GM18499 (cell line): ENCODE measurements around the gene CSNK1G1.
"Not testable (repeated sequence)": the region's sequence is repeated elsewhere in the genome, so short reads cannot be mapped to it uniquely, and the experiment has no call there.

Experiments
- ATAC-seq: cut with Tn5 transposase; IDR thresholded peaks from one replicate; pipeline ENCODE4 v1.9.1; 2021; ENCODE audit warnings: moderate number of reproducible peaks; ENCODE audit not compliant: insufficient read depth, unreplicated experiment

CSNK1G1 gene

DNA sequence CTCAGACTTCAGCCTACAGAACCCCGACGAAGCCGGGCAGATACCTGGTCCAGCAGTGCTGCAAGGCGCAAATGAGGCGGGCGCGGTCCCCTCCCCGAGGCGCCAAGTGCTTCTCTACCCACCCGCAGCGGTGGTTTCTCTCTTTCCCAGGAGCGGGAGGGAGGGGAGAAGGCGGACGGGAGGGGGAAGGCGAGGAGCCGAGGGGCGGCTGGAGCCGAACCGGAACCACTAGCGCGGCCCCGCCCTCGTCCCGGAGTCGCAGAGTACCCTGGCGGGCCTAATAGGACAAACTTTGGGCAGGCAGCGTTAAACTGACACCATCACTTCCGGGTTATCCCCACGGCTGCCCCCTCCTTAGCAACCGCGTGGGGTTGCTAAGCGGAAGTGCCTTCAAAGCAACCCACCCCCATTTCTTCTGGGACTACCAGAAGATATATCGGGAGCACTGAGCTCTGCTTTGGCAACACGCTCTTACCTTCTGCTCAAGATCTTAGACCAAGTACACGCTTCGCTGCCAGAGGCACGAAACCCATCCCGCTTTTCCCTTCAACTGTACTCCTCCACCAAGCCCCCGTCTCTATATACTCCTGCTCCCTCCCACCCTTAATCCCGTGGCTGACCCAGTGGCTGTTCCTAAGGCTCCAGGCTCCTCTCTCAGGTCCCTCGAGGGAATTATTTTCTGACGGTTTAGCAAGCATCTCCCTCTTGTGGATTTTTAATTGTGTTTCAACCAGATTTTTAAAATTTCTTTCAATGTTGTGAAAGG, at the start of gene CSNK1G1:
TSS of gene CSNK1G1 (minus strand) at position 230 of the 766 bp plus-strand sequence. CDS start 55,674 bp downstream, outside the sequence.
- no peak for ATAC-seq

DNA sequence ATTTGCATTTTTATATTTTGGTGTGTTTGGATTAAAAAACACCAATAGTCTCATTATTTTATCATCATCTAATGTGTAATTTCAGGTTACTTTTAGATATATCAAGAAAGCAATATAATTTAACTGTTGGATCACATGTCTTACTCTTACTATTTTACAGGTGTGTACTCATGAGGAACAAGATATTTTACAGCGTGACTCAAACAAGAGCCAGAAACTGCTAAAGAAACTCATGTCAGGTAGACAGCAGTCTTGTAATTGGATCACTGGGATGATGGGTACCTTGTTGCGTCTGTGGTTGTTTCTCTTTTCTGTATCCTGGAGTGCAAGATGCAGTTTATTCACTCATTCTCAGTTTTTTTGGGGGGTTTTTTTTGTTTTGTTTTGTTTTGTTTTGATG, 44.6 kb upstream of the CSNK1G1 start:
- no peak for ATAC-seq

DNA sequence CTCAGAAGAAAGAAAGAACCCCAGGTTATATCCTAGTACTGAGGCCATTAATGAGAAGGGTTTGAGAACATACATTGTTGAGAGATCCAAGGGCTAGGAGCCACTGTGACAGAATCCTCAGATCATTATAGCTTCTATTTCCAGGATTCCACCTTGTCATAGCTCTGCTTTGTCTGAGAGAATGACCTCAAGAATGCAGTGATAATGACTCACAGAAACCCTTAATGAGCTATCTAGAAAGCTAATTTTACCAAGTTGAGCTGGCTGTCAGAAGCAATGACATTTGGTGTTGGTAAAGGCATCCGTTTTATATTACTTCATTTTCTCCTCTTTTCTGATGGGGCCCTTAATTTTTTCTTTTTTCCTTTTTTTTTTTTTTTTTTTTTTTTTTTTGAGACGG, 42.6 kb upstream of the CSNK1G1 start:
- ATAC-seq: no peak

DNA sequence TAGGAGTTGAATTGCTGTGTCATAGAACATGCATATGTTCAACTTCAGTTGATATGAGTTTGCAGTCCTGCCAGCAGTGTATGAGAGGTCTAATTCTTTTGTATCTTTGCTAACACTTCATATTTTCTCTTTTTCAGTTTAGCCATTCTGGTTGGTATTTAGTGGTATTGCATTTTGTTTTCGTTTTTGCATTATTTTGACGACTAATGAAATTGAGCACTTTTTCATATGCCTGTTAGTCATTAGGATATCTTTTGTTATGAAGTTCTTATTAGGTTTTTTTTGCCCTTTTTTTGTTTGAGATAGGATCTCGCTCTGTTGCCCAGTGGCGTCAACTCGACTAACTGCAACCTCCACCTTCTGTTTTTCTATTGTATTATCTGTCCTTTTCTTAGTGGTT, 40.8 kb upstream of the CSNK1G1 start:
- no peak for ATAC-seq

DNA sequence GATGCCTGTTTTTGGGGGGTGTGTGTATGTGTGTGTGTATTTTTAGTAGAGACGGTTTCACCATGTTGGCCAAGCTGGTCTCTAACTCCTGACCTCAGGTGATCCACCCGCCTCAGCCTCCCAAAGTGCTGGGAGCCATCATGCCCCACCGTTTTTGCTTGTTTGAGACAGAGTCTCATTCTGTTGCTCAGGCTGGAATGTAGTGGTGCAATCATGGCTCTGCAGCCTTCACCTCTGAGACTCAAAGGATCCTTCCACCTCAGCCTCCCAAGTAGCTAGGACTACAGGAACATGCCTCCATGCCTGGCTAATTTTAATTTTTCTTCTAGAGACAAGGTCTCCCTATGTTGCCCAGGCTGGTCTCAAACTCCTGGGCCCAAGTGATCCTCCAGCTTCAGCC, 36.5 kb upstream of the CSNK1G1 start:
- ATAC-seq: not testable (repeated sequence)

DNA sequence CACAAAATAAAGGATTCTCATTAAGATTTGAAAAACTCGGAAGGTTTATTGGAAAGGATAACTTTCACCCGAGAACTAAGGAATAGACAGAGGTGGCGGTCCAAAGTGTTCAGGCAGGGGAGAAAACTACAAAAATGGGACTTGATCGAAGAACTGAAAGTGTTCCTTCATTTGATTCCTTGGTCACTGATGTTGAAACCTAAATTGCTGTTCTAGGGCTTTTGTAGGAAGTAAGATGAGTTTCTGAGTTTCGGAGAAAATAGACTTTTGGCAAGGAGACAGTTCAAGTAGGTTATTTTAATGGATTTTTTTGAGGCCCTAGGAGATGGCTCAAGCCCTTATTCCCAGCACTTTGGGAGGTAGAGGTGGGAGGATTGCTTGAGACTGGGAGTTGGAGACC, 33.1 kb upstream of the CSNK1G1 start:
- ATAC-seq: no peak

DNA sequence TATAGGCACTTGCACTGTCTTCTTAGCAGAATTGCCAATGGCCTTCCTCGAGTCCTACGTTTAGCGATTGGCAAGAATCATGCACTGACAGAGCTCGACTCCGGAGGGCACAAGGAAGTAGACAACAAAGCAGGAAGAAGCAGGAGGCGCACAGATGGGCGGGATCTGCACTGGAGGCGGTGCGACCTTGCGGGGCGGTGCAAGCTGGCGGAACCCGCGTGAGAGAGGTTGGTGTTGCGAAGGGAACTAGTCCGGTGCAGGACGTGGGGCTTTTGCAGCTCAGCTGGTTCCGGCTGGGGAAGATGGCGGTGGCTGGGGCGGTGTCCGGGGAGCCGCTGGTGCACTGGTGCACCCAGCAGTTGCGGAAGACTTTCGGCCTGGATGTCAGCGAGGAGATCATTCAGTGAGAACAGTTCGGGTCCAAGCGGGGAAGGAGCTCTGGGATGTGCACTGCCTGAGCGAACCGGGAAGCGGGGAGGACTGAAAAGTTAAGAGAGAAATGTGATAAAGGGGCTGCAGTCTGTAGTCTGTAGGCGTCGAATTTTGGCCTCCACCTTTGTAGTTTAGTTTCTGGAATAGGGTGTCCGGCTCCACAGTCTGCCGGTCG, 31.7 kb upstream of the CSNK1G1 start, which contains the start of gene TRIP4:
TSS of gene TRIP4 (plus strand) at position 275 of the 607 bp plus-strand sequence. CDS start at position 303, 28 bp downstream.
- peak; percentile 84 for ATAC-seq

DNA sequence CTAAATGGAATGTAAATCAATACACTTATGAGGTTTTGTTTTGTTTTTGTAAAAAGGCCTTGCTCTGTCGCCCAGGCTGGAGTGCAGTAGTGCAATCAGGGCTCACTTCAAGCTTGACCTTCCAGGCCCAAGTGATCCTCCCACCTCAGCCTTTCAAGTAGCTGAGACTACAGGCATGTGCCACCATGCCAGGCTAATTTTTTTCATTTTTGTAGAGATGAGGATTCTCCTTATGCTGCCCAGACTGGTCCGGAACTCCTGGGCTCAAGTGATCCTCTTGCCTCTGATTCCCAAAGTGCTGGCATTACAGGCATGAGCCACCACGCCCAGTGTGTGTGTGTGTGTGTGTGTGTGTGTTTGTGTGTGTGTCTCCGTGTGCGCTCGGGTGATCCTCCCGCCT, 30.3 kb upstream of the CSNK1G1 start:
- no peak for ATAC-seq

DNA sequence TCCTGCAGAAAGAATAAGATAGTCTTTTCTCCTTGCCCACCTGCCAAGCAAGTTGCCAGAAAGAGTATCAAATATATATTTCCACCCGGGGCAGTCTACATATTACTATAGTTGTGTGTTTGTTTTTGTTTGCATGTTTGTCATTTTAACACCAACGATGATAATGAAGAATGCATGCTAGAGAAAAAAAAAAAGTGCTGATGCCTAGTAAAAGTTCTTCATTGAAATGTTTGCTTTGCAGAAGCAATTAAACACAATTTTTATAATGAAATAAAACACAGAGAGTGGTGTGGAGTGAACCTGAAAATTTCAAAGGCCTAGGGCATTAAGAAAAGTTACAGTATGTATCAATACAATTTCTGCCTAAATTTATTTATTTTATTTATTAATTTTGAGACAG, 27.8 kb upstream of the CSNK1G1 start:
- no peak for ATAC-seq

DNA sequence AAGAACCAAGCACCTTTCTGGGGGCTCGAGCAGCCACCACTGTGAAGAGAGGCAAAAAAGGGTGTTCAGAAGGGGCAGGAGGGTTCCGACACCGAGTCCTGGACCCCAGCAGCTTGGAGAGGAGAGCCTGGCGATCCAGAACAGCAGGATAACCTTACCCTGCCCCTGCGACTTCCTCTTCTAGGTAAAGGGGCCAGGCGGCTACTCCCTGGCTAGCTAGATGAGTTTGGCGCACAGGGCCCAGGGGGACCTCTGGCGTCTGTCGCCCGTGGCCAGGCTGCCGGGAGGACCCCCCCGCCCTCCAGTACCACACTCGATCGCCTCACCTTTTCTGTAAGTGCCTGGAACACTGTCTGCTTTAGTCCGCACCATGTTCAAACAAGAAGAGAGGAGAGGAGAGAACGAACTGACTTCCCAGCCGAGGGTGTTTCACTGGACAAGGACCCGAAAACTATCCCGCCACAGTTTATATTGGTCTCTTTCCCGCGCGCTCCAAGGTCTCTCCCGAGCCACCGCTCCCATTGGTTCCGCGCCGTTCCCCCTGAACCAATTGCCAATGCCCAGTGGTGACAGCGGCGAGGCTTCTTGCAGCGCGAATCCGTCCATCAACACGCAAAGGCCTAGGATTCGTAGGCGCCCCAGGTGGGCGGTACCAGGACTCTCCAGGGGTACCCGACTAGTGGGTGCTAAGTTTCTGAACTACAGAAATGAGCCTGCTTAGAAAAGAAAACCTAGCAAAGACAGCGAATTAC, 25.2 kb upstream of the CSNK1G1 start, which contains the start of gene PCLAF:
TSS of gene PCLAF (minus strand) at position 442 of the 752 bp plus-strand sequence. CDS start at position 372, 70 bp downstream.
- peak; percentile 74 for ATAC-seq

DNA sequence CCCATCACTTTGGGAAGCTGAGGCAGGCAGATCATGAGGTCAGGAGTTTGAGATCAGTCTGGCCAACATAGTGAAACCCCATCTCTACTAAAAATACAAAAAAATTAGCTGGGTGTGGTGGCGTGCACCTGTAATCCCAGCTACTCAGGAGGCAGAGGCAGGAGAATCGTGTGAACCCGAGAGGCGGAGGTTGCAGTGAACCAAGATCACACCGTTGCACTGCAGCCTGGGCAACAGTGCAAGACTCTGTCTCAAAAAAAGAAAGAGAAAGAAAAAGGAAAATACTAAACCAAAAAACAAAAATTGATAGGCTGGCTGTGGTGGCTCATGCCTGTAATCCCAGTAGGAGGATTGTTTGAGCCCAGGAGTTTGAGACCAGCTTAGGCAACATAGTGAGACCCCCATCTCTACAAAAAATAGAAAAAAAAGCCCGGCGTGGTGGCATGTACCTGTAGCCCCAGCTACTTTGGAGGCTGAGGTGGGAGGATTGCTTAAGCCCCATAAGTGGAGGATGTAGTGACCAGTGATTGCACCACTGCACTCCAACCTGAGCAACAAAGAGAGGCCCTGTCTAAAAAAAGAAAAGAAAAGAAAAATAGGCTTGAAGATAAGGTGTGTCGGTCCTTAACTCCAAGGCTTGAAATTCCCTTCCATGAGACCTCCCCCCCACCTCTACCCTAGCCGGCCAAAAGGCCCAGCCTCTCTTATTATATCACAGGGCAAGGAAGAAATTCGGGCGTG, 24.3 kb upstream of the CSNK1G1 start:
- ATAC-seq: not testable (repeated sequence)

DNA sequence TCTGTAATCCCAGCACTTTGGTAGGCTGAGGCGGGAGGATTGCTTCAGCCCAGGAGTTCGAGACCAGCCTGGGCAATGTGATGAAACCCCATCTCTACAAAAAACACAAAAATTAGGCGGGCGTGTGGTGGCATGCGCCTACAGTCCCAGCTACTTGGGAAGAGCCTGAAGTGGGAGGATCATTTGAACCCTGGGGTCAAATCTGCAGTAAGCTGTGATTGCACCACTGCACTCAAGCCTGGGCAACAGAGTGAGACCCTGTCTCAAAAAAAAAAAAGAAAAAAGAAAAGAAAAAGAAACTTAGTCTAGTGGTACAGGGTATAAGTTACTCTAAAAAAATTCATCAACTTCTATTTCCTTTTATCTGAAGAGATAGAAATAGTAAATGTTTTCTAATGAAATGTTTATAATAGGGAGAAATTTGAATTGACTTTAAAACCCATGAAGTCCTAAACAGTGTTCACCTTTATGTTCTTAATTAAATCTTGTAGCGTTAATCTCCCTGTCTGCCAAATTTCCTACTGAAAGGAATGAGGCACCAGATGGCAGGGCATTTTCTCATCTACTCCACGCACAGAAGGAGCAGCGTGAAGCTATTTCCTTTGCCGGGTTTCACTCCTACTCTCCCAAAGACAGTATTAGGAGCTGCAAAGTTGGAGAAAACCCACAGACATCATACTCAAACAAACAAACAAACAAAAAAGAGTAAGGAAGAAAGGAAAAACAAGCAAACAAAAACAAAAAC, 23.4 kb upstream of the CSNK1G1 start:
- no peak for ATAC-seq

DNA sequence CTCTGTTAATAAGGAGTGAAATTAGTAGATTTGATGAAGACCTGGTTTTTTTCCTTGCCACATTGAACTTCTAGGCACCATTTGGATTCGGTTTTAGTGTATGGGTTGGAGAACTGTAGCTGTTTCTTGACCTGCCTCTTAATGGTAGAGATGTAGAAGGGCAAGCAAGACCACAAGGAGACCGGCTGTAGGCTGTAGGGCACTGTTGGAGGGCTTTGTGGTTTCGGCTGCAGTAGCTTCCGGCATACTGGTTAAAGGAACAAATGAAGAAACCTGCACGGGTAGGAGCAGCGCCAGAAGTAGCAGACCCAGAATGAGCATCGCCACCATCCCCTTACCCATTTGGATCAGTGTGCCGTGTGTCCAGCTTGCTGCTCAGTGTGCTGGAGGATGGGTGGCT, 17.4 kb upstream of the CSNK1G1 start:
- ATAC-seq: no peak

DNA sequence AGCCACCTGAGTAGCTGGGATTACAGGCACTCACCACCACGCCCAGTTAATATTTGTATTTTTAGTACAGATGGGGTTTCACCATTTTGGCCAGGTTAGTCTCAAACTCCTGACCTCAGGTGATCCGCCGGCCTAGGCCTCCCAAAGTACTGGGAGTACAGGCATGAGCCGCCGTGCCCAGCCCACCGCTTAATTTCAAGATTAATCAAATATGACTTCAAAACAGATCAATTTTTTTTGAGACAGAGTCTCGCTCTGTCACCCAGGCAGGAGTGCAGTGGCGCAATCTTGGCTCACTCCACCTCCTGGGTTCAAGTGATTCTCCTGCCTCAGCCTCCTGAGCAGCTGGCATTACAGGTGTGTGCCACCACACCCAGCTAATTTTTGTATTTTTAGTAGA, 15.4 kb upstream of the CSNK1G1 start:
- not testable (repeated sequence) for ATAC-seq

DNA sequence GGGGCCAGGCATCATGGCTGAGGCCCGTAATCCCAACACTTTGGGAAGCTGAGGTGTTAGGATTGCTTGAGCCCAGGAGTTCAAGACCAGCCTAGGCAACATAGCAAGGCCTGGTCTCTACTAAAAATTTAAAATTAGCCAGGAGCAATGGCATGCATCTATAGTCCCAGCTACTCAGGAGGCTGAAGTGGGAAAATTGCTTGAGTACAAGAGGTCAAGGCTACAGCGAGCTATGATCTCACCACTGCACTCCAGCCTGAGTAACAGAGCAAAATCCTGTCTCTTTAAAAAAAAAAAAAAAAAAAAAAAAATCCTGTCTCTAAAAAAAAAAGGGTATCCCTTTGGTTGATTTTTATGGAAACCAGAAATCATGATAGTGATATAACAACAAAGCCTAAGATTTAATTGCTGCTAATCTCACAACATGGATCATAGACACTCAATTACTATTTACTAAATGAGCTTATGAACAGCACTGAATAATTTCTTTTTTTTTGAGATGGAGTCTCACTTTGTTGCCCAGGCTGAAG, 13.2 kb upstream of the CSNK1G1 start:
- no peak for ATAC-seq

DNA sequence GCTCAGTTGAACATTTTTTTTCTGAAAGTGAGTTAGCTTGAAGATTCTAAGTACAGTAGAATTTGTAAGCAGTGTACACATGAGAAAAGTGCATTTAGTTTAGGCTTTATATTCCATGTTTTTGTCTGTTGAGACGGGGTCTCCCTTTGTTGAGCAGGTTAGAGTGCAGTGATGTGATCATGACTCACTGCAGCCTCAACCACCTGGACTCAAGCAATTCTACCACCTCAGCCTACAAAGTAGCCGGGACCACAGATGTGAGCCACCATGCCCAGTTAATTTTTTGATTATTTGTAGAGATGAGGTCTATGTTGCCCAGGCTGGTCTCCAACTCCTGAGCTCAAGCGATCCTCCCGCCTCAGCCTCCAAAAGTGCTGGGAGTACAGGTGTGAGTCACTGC, 5.3 kb upstream of the CSNK1G1 start:
- ATAC-seq: no peak

DNA sequence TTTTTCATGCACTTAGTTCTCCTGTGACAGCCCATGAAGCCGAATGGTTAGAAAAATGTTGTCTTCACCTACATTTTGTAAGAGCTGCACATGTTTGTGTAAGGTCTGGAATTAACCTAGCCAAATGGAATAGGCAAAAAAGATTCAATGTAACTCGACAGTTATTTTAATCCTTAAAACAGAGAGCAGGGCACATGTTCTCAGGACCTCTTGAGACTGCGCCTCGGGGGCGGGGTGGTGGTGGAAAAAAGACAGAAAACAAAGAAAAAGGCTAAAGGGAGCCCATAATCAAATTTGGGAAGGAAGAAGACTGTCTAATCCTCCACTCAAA, 702 bp upstream of the CSNK1G1 start:
- ATAC-seq: no peak

DNA sequence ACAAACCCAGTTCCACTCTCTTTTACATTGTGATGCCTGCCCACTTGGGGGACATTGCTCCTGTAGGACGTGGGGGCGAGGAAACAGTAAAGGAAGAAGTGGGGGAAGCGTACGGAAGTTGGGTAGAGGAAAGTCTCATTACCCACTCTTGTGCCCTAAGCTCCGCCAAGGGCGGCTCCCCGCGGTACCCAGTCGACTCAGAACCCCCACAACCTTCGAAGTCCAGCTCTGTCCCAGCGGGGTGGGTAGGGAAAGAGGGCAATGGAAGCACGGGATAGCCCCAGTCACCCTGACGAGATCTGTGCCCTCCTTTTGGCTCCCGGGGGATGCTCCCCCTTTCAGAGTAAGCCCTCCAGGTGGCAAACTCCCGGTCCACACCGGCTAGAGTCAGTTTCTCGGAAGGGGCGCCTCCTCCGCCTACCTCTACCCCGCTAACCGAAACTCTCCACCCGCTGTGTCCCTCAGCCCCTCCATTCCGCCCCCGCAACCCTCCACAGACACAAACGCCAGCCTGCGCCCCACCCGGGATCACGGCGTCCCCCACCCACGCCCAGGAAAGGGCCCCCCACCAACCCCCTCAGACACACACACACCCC, 527 bp downstream of the CSNK1G1 start:
- no peak for ATAC-seq

DNA sequence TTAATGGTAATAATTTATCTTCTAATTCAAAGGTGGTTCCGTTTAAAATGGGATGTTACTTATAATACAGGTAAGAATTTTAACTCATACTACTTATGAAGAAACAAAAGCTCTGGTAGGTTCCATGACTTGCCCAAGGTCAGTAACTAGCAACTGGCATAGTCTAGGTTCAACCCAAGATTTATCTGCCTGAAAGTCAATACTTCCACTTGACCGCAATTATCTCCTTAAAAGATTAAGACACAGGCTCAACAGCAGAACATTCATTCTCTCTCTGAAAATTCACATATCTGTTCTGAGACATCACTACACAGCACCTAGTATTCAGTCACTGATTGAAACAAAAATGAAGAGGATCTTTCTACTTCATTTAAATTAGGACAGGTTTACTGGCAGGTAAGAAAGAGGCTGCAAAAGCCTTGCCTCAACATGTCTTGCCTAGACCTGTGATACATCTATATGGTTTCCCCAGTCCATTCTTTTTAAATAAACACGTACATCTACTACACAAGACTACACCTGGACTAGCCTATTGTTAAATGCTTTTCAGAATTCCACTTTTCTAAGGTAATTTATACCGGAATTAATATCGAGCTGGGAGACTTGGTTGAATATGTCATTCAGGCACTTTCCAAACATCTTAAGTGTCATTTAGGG, 1.2 kb downstream of the CSNK1G1 start:
- no peak for ATAC-seq
